GM18868 (cell line): ENCODE data around the gene LENG1.

Experiments
- ATAC-seq: cut with Tn5 transposase; IDR thresholded peaks from one replicate; pipeline ENCODE4 v1.9.1; 2021; ENCODE audit warnings: mild to moderate bottlenecking, moderate library complexity; ENCODE audit not compliant: unreplicated experiment

The LENG1 gene

DNA sequence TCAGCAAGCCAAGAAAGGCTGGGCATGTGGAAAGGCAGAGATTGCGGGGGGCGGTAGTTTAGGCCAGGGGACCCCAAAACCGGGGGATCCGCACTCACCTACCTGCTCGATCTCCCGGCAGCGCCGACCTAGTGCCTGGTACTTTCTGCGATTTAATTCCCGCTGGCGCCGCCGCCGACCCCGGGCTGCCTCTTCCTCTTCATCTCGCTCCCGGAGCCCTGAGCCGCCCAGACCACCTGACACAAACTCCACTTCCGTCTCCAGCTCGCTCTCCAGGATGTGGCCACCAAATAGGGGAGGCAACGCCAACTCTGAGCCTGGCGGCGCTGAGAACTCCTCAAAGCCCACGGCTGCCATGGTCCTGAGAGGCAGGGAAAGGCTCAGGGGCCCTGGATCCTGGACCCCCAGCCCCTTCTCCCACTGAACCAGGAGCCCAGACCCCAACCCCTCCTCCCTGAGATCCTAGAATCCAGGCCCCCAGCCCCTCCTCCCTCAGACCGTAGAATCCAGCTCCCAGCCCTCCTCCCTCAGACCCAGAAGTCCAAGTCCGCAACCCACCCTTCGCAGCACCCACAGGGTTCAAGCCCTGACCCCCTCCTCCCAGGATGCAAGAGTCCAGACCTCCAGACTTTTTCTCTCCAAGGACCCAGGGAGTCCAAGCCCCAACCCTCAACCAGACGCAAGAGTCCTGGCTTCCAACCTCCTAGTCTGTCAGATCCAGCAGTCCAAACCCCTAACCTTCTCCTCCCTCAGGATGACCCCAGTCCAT, 45.0 kb downstream of the LENG1 start:
- ATAC-seq = no peak

DNA sequence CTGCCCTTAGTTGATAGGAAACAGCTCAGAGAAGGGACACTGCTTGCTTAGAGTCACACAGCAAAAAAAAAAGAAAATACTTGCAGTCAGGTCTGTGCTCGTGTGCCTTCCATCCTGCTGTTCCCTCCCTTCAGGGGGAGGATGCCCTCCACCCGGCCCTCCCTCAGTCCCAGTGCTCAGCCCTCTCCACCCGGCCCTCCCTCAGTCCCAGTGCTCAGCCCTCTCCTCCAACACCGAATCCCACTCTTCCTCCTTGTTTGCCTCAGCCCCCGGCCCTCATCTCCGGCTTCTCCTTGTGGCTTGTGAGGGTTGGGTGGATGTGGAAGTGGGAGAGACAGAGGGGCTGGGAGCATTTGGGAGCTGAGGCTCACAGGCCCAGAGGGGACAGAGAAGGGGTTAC, 49.9 kb downstream of the LENG1 start:
- ATAC-seq = no peak

DNA sequence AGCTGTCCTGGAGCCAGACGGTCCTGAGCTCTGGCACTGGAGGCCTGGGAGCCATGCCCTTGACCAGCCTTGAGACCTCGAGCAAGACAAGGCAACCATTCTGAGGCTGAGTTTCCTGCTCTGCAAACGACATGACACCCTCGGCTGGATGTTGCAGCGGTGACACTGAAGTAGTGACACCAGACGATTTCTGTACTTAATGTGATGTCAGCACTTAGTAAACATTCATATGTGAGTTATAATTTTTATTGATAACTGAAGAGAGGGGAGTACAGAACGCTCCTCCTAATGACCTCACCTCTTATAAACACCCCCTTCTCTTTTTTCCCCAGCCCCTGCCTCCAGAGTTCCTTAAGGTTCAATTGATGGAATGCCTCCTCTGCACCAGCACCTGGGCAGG, 51.0 kb downstream of the LENG1 start:
- no peak for ATAC-seq

DNA sequence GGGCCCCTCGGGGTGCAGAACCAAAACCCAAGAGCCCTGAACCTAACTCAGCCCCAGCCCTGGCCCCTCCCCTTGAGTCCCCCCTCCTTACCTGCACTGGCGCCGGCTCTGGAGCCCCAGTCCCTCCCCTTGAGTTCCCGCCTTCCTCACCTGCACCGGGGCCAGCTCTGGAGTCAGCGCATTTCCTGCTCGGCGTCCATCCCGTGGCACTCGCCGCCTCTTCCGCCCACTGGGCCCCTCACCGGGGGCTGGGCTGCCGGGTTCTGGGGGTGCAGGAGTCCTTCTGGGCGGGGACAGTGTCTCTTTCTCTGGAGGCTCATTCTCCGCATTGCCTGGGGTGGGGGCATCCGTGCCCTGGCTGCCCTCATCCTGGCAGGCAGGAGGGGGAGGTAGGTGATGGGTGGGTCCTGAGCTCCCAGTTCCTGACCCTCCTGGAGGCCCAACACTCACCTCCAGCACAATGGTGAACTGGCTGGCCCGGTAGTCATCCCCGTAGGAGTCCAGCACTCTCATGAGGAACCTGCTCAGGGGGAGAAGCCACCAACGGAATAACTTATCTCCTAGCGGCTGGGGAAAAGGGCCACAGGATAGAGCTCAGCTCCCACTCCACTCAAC, 51.5 kb downstream of the LENG1 start:
- no peak for ATAC-seq

DNA sequence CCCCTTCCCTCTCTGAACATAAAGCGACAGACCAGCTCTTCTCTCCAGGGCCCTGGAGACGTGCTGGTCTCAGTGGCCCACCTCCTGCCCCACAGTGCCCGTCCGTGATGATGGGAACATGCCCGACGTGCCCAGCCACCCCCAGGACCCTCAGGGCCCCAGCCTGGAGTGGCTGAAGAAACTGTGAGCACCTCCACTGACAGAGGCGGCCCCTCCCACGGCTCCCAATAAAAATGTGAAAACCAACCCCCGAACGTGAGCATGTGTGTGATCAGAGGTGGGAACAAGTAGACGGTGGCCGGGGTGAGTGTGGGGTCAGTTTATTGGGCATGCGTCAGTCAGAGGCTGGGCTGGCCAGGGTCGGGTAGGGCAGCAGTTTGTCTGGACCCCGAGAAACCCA, 52.8 kb downstream of the LENG1 start:
- no peak for ATAC-seq

DNA sequence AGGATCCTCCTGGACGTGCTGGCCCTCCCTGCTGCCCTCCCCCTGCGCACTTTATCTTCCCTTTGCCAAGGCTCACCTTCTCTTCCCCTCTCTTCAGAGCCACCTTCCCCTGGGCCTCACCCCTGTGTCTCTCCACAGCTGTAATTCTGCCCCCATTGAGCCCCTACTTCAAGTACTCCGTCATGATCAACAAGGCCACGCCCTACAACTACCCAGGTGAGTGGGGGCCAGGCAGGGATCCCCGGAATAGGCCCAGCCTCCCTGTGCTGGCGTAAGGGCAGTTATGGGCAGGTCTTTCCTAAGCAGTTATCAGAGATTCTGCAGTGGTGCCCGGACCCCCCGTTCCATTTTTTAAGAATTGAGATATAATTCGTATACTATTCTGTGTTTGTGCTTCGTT, 53.7 kb downstream of the LENG1 start:
- ATAC-seq = no peak
